ENCODE data around the gene YJU2. TPM values are rescaled to one million over a fixed set of nuclear protein-coding genes. Genes with fewer than 3 reads are reported as not detected.

The YJU2 gene
- total and polyA plus RNA-seq, 2 of the 13 experiments (the other 11 are each of a cell fraction or from before 2014, with no cell fraction given) = 9.3 to 17.9 TPM

DNA sequence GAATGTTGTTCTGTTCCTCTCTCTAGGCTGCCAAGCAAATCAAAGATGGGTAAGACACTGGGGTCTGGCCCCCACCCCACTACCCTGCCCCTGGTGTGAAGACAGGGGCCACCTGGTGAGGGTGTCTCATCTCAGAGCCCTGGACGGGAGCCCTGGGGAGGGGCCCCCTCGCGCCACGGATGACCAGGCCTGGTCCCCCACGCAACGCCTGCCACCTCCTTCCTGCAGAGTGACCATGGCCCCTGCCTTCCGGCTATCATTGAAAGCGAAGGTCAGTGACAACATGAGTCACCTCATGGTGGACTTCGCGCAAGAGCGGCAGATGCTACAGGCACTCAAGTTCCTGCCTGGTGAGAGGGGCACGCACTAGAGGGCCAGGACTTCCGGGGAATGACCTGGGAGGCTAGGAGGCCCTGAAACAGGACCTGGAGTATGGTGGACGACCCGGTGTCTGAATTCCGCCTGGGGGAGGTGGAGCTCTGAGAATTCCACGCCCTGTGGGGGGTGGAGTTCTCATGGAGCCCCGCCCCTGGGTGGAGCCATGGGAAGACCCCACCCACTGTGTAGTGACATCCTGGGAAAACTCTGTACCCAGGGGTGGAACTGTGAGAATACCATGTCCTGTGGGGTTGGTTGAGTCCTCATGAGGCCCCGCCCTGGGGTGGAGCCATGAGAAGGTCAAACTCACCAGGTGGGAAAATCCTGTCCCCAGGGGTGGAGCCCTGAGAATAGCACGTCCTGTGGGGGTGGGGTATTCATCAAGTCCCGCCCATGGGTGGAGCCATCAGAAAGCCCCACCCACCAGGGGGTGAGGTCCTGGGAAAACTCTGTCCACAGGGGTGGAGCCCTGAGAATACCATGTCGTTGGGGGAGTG is 63.6 kb downstream of the YJU2 start (continued):
- TF ChIP-seq, protein P1, sequence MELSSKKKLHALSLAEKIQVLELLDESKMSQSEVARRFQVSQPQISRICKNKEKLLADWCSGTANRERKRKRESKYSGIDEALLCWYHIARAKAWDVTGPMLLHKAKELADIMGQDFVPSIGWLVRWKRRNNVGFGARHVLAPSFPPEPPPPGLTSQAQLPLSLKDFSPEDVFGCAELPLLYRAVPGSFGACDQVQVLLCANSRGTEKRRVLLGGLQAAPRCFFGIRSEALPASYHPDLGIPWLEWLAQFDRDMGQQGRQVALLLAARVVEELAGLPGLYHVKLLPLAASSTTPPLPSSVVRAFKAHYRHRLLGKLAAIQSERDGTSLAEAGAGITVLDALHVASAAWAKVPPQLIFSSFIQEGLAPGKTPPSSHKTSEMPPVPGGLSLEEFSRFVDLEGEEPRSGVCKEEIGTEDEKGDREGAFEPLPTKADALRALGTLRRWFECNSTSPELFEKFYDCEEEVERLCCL (CRISPR knock-in tag; IDR thresholded peaks at IDR 0.05; ENCODE audit: borderline replicate concordance) = no peak
- TF ChIP-seq ZNF598 (CRISPR knock-in tag; IDR thresholded peaks at IDR 0.05; ENCODE audit: borderline replicate concordance) (no peak), DNMT1 (CRISPR knock-in tag; IDR thresholded peaks at IDR 0.05) (no peak), ZNF841 (CRISPR knock-in tag; IDR thresholded peaks at IDR 0.05; ENCODE audit: borderline replicate concordance) (no peak), CEBPB (IDR thresholded peaks at IDR 0.05; ENCODE audit: borderline replicate concordance, low read depth, low read length) (0 out of 2 replicates have a peak, but pooled peaks have one; percentile 5), BRD4 (CRISPR knock-in tag; IDR thresholded peaks at IDR 0.05) (peak; percentile 52; the same call in 1 of the 2 replicates), RBM39 (IDR thresholded peaks at IDR 0.05; ENCODE audit: low read depth, low read length, poor library complexity, severe bottlenecking) (no peak), SSRP1 (CRISPR knock-in tag; IDR thresholded peaks at IDR 0.05) (no peak), MIER3 (CRISPR knock-in tag; IDR thresholded peaks at IDR 0.05; ENCODE audit: borderline replicate concordance) (peak; percentile 91), ZNF326 (CRISPR knock-in tag; IDR thresholded peaks at IDR 0.05; ENCODE audit: borderline replicate concordance) (no peak), IKZF1 (IDR thresholded peaks at IDR 0.05) (no peak), TCF7L2 (IDR thresholded peaks at IDR 0.05; ENCODE audit: low read depth, low read length) (no peak), MXD4 (CRISPR knock-in tag; IDR thresholded peaks at IDR 0.05) (peak; percentile 86), BORCS8-MEF2B (CRISPR knock-in tag; IDR thresholded peaks at IDR 0.05) (0 out of 2 replicates have a peak, but pooled peaks have one; percentile 77), MED13 (CRISPR knock-in tag; IDR thresholded peaks at IDR 0.05) (no peak)
- TF ChIP-seq, protein P2, sequence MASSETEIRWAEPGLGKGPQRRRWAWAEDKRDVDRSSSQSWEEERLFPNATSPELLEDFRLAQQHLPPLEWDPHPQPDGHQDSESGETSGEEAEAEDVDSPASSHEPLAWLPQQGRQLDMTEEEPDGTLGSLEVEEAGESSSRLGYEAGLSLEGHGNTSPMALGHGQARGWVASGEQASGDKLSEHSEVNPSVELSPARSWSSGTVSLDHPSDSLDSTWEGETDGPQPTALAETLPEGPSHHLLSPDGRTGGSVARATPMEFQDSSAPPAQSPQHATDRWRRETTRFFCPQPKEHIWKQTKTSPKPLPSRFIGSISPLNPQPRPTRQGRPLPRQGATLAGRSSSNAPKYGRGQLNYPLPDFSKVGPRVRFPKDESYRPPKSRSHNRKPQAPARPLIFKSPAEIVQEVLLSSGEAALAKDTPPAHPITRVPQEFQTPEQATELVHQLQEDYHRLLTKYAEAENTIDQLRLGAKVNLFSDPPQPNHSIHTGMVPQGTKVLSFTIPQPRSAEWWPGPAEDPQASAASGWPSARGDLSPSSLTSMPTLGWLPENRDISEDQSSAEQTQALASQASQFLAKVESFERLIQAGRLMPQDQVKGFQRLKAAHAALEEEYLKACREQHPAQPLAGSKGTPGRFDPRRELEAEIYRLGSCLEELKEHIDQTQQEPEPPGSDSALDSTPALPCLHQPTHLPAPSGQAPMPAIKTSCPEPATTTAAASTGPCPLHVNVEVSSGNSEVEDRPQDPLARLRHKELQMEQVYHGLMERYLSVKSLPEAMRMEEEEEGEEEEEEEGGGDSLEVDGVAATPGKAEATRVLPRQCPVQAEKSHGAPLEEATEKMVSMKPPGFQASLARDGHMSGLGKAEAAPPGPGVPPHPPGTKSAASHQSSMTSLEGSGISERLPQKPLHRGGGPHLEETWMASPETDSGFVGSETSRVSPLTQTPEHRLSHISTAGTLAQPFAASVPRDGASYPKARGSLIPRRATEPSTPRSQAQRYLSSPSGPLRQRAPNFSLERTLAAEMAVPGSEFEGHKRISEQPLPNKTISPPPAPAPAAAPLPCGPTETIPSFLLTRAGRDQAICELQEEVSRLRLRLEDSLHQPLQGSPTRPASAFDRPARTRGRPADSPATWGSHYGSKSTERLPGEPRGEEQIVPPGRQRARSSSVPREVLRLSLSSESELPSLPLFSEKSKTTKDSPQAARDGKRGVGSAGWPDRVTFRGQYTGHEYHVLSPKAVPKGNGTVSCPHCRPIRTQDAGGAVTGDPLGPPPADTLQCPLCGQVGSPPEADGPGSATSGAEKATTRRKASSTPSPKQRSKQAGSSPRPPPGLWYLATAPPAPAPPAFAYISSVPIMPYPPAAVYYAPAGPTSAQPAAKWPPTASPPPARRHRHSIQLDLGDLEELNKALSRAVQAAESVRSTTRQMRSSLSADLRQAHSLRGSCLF (CRISPR knock-in tag; IDR thresholded peaks at IDR 0.05; ENCODE audit: borderline replicate concordance) = 0 out of 2 replicates have a peak, but pooled peaks have one; percentile 42
- TF ChIP-seq, protein P3, sequence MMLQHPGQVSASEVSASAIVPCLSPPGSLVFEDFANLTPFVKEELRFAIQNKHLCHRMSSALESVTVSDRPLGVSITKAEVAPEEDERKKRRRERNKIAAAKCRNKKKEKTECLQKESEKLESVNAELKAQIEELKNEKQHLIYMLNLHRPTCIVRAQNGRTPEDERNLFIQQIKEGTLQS (CRISPR knock-in tag; IDR thresholded peaks at IDR 0.05) = peak; percentile 98
- TF ChIP-seq, protein P4, sequence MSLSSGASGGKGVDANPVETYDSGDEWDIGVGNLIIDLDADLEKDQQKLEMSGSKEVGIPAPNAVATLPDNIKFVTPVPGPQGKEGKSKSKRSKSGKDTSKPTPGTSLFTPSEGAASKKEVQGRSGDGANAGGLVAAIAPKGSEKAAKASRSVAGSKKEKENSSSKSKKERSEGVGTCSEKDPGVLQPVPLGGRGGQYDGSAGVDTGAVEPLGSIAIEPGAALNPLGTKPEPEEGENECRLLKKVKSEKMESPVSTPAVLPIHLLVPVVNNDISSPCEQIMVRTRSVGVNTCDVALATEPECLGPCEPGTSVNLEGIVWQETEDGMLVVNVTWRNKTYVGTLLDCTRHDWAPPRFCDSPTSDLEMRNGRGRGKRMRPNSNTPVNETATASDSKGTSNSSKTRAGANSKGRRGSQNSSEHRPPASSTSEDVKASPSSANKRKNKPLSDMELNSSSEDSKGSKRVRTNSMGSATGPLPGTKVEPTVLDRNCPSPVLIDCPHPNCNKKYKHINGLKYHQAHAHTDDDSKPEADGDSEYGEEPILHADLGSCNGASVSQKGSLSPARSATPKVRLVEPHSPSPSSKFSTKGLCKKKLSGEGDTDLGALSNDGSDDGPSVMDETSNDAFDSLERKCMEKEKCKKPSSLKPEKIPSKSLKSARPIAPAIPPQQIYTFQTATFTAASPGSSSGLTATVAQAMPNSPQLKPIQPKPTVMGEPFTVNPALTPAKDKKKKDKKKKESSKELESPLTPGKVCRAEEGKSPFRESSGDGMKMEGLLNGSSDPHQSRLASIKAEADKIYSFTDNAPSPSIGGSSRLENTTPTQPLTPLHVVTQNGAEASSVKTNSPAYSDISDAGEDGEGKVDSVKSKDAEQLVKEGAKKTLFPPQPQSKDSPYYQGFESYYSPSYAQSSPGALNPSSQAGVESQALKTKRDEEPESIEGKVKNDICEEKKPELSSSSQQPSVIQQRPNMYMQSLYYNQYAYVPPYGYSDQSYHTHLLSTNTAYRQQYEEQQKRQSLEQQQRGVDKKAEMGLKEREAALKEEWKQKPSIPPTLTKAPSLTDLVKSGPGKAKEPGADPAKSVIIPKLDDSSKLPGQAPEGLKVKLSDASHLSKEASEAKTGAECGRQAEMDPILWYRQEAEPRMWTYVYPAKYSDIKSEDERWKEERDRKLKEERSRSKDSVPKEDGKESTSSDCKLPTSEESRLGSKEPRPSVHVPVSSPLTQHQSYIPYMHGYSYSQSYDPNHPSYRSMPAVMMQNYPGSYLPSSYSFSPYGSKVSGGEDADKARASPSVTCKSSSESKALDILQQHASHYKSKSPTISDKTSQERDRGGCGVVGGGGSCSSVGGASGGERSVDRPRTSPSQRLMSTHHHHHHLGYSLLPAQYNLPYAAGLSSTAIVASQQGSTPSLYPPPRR (CRISPR knock-in tag; IDR thresholded peaks at IDR 0.05; ENCODE audit: borderline replicate concordance) = peak; percentile 84; the same call in 1 of the 2 replicates
